OCI-LY7 (cell line): ENCODE measurements around the gene DYNC1I1. TPM values are rescaled to one million over a fixed set of nuclear protein-coding genes. Genes with fewer than 3 reads are reported as not detected.
A peak's percentile ranks its signal among the peaks of the same experiment; 100 is the strongest.

Source experiments
- BruUV-seq: library from RNA; stranded (reverse); fragments of 400-500 nt; replicated peaks from 2 replicates; lab custom pipeline; 2021; lab: Mats Ljungman, UMichigan
- CTCF ChIA-PET: fragments of 300-600 bp; sonication (Branson Sonifier 250); formaldehyde crosslinking; loops from one replicate; lab custom pipeline; 2022; ENCODE audit warnings: antibody characterized with exemption; ENCODE audit not compliant: unreplicated experiment; lab: Charles Lee
- POLR2A ChIA-PET: fragments of 300-600 bp; sonication (Branson Sonifier 250); formaldehyde crosslinking; loops from one replicate; lab custom pipeline; 2022; ENCODE audit warnings: antibody characterized with exemption; lab: Charles Lee
- DNase-seq: peaks from one replicate; pipeline ENCODE4 v3.0.0-alpha.2; 2015; ENCODE audit warnings: low spot score
- H2AFZ ChIP-seq: fragments of 200-600 bp; sonication (generic), shearing (Covaris generic); 2 replicates; pipeline ENCODE4 v1.6.1; 2014; ENCODE audit warnings: mild to moderate bottlenecking, antibody characterized with exemption, low read length, moderate library complexity
- H3K27ac ChIP-seq: fragments of 200-600 bp; sonication (generic); 2 replicates; pipeline ENCODE4 v1.5.1; 2014; ENCODE audit warnings: mixed run types, low read depth, mild to moderate bottlenecking, moderate library complexity, low read length, inconsistent platforms; ENCODE audit not compliant: poor library complexity, severe bottlenecking
- H3K36me3 ChIP-seq: fragments of 200-600 bp; sonication (generic); 2 replicates; pipeline ENCODE4 v1.6.1; 2014; ENCODE audit warnings: mild to moderate bottlenecking, antibody characterized with exemption, low read length, moderate library complexity, mixed read lengths; ENCODE audit not compliant: insufficient read depth
- H3K4me1 ChIP-seq: fragments of 200-600 bp; sonication (generic); 2 replicates; pipeline ENCODE4 v1.5.1; 2014; ENCODE audit warnings: mild to moderate bottlenecking, low read length; ENCODE audit not compliant: insufficient read depth, poor library complexity, severe bottlenecking
- H3K4me2 ChIP-seq: fragments of 200-600 bp; sonication (generic); 2 replicates; pipeline ENCODE4 v1.6.1; 2014; ENCODE audit warnings: mild to moderate bottlenecking, low read length
- H3K4me3 ChIP-seq: fragments of 200-600 bp; sonication (generic); 2 replicates; pipeline ENCODE4 v1.5.1; 2014; ENCODE audit warnings: mild to moderate bottlenecking, low read depth, low read length; ENCODE audit not compliant: poor library complexity, severe bottlenecking
- H3K79me2 ChIP-seq: fragments of 200-600 bp; sonication (generic); 2 replicates; pipeline ENCODE4 v1.6.1; 2016; ENCODE audit warnings: low read depth, mild to moderate bottlenecking, low read length, moderate library complexity, mixed read lengths; ENCODE audit not compliant: insufficient read depth
- H3K9me2 ChIP-seq: fragments of 200-600 bp; sonication (generic); 2 replicates; pipeline ENCODE4 v1.6.1; 2016; ENCODE audit warnings: mild to moderate bottlenecking, low read length, mixed read lengths; ENCODE audit not compliant: insufficient read depth
- H3K9me3 ChIP-seq: fragments of 200-600 bp; sonication (generic); 2 replicates; pipeline ENCODE4 v1.6.1; 2014; ENCODE audit warnings: mild to moderate bottlenecking, mixed run types, low read length, mixed read lengths
- H4K20me1 ChIP-seq: fragments of 200-600 bp; sonication (generic); 2 replicates; pipeline ENCODE4 v1.6.1; 2014; ENCODE audit warnings: mild to moderate bottlenecking, antibody characterized with exemption, low read length, moderate library complexity, mixed read lengths; ENCODE audit not compliant: insufficient read depth
- CTCF ChIP-seq: fragments of 200-600 bp; sonication (generic); conservative IDR thresholded peaks from 2 replicates; pipeline ENCODE4 v1.5.1; 2014; ENCODE audit warnings: mild to moderate bottlenecking, antibody characterized with exemption, low read length, moderate library complexity, mixed read lengths
- EZH2phosphoT487 ChIP-seq: fragments of 200-600 bp; sonication (generic); IDR thresholded peaks from 2 replicates; pipeline ENCODE4 v1.6.1; 2018; ENCODE audit warnings: low read depth, borderline replicate concordance, mild to moderate bottlenecking, mixed run types, antibody characterized with exemption, low read length, moderate library complexity, mixed read lengths
- intact Hi-C: fragments of 100-400 bp; cut with micrococcal nuclease; formaldehyde crosslinking; loops from one replicate; pipeline ENCODE4 v1.10.0; 2022; ENCODE audit not compliant: unreplicated experiment
- total RNA-seq, 2 experiments: library from RNA; depleted of rRNA in 1 of 2; stranded (reverse); fragments of >200 nt in 1 of 2; shearing (Covaris generic) in 1 of 2; gene quantifications; 2 replicates each; pipeline ENCODE4 v1.2.3, GENCODE V29; 2014 to 2022

The DYNC1I1 gene
- total RNA-seq, 2 experiments from 2014 or later: not detected

GRCh38 chr7:95910341-95910740 lies 138.0 kb downstream of the DYNC1I1 start:
- CTCF ChIA-PET: no interaction called here
- intact Hi-C loops: loop anchor here (10.0 kb wide), 1 partner anchor 504 kb away; no protein-coding TSS in a partner anchor

GRCh38 chr7:95915731-95916130 lies 143.4 kb downstream of the DYNC1I1 start:
- Histone ChIP-seq H3K4me3 (no peak overlapping the region), H3K36me3 (no peaks in the 10 kb centered on the region), H3K4me1 (no peaks in the 10 kb centered on the region), H3K9me2 (no peaks in the 10 kb centered on the region), H3K27ac (no peak overlapping the region), H2AFZ (no peak overlapping the region), H4K20me1 (no peaks in the 10 kb centered on the region), H3K4me2 (no peak overlapping the region; the same call in 1 of the 2 replicates), H3K9me3 (no peaks in the 10 kb centered on the region), H3K79me2 (no peaks in the 10 kb centered on the region)
- no peak for DNase-seq
- intact Hi-C loops: loop anchor here (1.0 to 10.0 kb wide), 3 partner anchors 499 to 1152 kb away; no protein-coding TSS in a partner anchor
- POLR2A ChIA-PET: interaction anchor here (1.2 kb wide), 1 partner anchor 17 kb away, joined by 4 read pairs; no protein-coding TSS in a partner anchor
- CTCF ChIA-PET: no interaction called here
- no TSS peak for BruUV-seq
- TF ChIP-seq CTCF (no peak), EZH2phosphoT487 (no peak)

More at GRCh38 chr7:95910341-95910740, 138.0 kb downstream of the DYNC1I1 start:
- TF ChIP-seq EZH2phosphoT487: no peak
- no peak for TF ChIP-seq CTCF
- no peak overlapping the region for H3K4me3 ChIP-seq
- BruUV-seq: no TSS peak
- no peaks in the 10 kb centered on the region for H3K79me2 ChIP-seq
- H3K9me2 ChIP-seq: no peaks in the 10 kb centered on the region
- no peaks in the 10 kb centered on the region for H3K36me3 ChIP-seq
- no peak overlapping the region for H3K4me2 ChIP-seq
- DNase-seq: no peak
- H4K20me1 ChIP-seq: no peaks in the 10 kb centered on the region
- H2AFZ ChIP-seq: no peak overlapping the region
- POLR2A ChIA-PET: interaction anchor here (0.6 kb wide), 1 partner anchor 76 kb away, joined by 3 read pairs; no protein-coding TSS in a partner anchor
- no peaks in the 10 kb centered on the region for H3K9me3 ChIP-seq
- H3K4me1 ChIP-seq: no peaks in the 10 kb centered on the region
- H3K27ac ChIP-seq: no peak overlapping the region

GRCh38 chr7:95916573-95917297 lies 144.4 kb downstream of the DYNC1I1 start:
- H2AFZ ChIP-seq: no peak overlapping the region
- no TSS peak for BruUV-seq
- H3K9me3 ChIP-seq: no peaks in the 10 kb centered on the region
- no peaks in the 10 kb centered on the region for H3K36me3 ChIP-seq
- H3K4me2 ChIP-seq: no peak overlapping the region; the same call in 1 of the 2 replicates
- no peak overlapping the region for H3K4me3 ChIP-seq
- H3K79me2 ChIP-seq: no peaks in the 10 kb centered on the region
- ChIA-PET POLR2A (interaction anchor here (0.6 kb wide), 1 partner anchor 16 kb away, joined by 3 read pairs; no protein-coding TSS in a partner anchor), CTCF (no interaction called here)
- H3K9me2 ChIP-seq: no peaks in the 10 kb centered on the region
- no peaks in the 10 kb centered on the region for H4K20me1 ChIP-seq
- H3K4me1 ChIP-seq: no peaks in the 10 kb centered on the region
- DNase-seq: peak; percentile 70
- no peak overlapping the region for H3K27ac ChIP-seq
- intact Hi-C loops: loop anchor here (1.0 to 10.0 kb wide), 3 partner anchors 498 to 1151 kb away; no protein-coding TSS in a partner anchor
- TF ChIP-seq CTCF (peak; percentile 98), EZH2phosphoT487 (no peak)
